HG02970 (cell line): ENCODE measurements around the gene MED23.
"Not testable (repeated sequence)": the region's sequence is repeated elsewhere in the genome, so short reads cannot be mapped to it uniquely, and the experiment has no call there.

ENCODE experiments used
- ATAC-seq: cut with Tn5 transposase; IDR thresholded peaks from one replicate; pipeline ENCODE4 v1.9.1; 2021; ENCODE audit warnings: mild to moderate bottlenecking, moderate library complexity, moderate number of reproducible peaks; ENCODE audit not compliant: unreplicated experiment, low FRiP score

Gene MED23

DNA sequence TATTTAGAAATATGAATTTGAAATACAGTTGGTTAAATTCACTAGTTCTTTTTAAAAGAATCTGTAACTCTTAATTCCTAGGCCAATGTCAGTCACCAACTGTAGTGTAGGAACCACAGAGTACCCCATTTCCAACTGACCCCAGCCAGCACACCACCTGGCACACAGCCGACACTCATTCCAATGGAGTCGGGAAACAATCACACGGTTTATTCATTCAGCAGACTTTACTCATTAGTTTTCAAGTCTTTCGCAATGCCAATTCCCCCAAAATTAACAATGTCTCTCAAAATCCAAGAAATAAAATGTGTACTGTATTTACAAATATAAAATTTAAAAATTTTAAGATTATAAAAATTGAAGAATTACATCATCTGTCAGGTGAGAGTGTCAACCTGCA is 41.5 kb downstream of the MED23 start:
- ATAC-seq = no peak

DNA sequence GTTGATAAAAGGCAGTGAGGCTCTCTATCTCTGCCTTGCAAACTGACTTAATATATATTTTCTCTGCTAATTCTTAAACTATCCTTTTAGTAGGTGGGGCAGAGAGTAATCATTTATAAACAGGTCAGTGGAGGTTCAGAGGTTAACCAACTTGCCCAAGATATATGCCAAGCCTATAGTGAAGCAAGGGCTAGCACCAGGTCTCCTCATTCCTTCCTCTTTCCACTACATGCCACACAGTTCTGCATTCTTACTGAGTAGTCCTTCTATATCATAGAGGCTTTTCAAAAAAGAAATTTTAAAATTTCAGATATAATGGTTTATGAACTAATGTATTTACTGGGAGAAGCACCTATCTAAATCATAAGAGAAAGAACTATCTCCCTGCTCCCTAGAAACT is 46.5 kb downstream of the MED23 start:
- no peak for ATAC-seq

DNA sequence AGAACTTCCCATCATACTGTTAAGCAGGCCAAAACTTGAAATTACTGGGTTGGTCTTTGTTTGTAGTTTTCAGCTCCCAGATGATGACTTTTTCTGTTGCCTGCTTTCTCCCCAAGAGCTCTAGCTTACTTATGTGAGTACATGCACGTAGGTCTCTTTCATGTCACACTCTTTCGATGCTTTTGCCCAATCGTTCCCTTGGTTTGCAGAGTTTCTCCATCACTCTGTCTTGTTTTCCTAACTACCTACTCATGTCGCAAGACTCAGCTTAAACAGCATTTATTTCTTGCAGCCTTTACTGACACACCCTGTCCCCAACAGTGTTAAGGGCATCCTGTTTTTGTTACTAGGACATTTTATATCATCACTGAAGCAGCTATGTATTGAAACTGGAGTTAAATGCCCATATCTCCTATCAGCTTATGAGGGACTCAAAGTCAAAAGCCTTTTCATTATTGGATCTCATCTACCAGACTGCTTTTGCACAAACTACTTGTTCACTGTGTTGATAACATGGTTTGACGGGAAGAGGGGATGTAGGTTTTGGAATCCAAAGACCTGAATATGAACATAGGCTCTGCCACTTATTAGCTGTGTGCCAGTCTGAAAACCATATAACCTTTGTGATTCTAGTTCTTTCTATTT is 52.1 kb downstream of the MED23 start:
- no peak for ATAC-seq

DNA sequence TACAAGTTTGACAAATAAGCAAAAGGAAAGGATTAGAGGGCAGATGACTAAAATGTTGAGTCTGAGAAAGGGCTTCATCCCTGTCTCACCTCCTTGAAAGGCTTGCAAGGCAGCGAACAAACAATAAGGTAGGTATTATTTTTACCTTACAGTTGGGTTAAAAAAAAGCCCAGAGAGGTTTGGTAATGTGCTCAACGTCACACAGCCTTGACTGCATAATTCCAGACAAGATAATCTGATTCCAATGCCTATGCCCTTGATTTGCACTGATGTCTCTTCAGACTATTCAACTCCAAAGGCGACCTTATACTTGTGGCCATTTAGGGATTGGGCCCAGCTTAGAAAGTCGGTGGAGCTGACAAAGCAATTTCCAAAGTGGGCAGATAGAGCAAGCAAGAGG is 53.4 kb downstream of the MED23 start:
- ATAC-seq = no peak

DNA sequence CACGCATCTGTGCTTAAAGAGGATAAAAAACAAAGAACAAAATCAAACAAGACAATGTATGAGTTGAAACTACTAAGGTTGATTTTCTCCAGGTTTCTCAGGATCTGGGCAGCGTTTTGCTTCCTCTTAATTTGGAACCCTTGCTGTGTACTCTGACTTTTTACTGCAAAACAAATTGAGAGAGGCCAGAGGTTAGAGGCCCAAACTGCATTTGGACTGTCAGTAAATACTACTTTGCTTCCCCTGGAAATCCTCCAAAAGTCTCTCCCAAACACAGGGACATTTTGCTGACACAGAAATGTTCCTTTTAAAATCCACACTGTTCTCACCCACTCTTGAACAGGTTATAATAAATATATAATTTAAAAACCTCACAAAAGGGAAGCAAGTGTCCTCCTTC is 53.9 kb downstream of the MED23 start:
- no peak for ATAC-seq

DNA sequence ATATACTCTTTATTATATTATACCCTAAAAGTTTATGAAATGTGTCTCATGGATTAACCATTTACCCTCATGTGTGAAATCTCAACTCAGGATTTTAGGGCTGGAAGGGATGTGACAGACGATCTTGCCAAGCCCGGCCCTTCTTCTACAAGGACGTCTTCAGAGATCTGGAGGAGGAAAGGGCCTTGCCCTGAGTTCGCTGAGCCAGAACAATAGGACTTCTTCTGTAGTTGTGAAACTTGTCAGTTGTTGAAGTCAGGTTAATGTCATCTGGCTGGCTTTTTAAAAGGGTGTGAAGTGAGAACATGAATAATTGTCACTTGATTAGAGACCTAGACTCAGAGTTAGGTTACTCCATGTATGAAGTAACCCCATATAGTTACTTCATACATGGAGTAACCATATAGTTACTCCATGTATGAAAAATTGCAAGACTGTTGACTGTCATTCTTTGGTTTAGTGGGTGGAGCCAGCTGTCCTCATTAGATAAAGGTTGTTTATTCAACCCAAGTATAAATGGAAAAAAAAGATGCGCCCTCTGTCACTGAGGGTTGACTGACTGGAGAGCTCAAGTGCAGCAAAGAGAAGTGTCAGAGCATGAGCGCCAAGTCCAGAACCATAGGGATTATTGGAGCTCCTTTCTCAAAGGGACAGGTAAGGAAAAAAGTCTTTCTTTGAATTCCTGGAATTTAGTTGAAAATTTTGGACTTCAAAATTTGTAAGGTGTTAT is 55.2 kb downstream of the MED23 start, which contains the start of gene ARG1:
Gene ARG1 (plus strand): TSS at position 541 of the 730 bp plus-strand sequence. CDS start 57 bp downstream, at position 598.
- ATAC-seq = no peak

DNA sequence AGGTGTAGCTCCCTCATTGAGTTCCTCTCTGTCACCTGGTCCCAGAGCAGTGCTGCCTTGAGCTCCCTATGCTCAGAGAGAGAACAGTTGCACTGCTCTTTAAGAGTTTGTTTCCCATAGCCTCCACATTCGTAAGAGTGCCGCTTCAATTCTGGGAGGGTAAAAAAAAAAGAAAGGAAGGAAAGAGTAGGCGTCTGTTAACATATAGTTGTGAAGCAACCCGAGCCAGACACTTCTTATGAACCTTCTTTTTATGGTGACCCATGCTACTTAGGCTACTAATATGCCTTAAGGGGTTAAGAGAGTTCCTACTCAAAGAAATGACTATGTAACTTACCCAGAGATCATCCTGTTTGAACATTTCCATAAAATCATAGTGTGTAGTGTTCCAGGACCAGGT is 59.3 kb downstream of the MED23 start:
- no peak for ATAC-seq

DNA sequence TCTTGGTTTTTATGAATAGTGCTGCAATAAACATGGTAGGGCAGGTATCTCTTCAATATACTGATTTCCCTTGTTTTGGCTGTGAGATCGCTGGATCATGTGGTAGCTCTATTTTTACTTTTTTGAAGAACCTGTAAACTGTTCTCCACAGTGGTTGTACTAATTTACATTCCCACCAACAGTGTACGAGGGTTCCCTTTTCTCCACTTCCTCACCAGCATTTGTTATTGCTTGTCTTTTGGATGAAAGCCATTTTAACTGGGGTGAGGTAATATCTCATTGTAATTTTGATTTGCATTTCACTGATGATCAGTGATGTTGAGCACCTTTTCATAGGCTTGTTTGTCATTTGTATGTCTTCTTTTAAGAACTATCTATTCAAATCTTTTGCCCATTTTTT is 63.0 kb downstream of the MED23 start:
- no peak for ATAC-seq

DNA sequence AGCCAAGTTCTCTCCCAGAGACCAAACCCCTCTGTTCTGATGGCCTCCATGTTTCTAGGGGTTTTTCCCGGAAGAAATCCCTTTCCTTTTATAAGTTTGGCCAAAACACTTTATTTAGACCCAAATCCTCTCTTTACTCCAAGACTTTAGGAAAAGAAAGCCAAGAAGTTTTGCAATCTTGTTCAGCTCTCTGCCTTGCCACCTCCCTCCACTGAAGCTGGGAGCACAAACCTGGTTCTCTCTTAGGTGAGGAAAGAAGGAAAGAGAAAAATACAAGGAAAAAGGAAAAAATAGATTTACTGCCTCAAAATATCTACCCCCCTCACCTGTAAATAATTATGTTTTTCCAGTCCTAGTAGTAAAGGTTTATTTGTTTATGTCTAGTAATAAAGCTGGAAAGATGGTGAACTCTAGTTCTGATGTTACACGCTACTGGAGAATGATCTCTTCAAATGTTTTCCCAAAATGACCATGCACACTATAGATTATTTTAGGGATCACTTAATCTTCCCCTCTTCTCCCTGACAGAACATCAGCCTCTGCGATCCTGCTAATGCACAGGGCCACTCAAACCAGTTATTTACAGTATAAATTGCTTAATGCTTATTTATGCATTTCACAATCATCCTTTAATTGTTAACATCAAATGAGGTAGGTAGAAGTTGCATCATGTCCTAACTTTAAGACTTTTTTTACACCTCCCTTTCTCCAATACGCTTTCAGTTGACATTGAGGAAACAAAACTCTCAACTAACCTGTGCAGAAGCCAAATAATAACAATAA is 65.9 kb downstream of the MED23 start:
- no peak for ATAC-seq

DNA sequence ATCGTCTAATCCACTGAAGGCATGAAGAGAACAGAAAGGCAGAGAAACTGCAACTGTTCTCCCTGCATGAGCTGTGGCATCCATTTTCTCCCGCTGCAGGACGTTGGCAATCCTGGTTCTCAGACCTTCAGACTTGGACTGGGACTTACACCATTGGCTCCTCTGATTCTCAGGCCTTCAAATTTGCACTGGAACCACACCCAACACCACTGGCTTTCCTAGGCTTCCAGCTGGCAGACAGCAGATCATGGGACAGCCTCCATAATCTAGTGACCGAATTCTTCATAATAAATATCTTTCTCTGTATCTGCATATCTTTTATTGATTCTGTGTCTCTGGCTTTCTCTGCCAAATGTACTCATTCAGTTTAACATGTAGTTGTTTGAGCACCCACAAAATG is 69.1 kb downstream of the MED23 start:
- no peak for ATAC-seq

DNA sequence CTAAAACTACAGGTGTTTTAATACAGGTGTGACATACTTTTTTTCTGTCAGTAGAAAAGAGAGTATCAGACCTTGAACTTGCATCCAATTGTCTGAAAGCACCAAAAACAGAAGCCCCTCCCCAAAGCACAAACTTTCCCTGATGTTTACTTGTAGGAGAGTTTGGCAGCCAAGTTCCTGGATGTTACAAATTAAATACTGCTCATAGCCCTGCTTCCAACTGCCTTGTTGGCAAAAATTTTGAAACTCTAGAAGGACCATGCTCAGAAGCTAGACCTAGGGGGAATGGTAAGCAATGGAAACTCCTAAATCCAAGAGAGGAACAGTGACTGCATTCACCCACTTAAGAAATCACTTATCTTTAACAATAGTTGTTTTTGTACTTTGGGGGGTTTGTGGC is 72.0 kb downstream of the MED23 start:
- ATAC-seq = no peak

DNA sequence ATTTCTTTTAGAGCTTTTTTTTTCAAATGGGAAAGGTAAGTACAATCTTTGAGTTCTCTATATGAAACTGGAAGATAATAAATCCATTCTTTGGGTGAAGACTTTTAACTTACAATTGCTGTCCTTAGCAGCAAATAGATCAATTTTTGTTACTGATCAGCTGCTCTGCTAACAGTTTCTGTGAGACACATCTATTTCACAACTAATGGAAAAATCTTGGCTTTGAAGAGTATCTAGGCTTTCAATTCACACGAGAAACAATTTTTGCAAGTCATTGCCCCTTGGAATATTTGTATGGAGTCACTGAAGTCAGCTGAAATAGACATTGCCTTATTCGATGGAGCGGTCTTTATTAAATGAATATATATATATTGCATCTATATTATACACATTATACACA is 75.5 kb downstream of the MED23 start:
- no peak for ATAC-seq

DNA sequence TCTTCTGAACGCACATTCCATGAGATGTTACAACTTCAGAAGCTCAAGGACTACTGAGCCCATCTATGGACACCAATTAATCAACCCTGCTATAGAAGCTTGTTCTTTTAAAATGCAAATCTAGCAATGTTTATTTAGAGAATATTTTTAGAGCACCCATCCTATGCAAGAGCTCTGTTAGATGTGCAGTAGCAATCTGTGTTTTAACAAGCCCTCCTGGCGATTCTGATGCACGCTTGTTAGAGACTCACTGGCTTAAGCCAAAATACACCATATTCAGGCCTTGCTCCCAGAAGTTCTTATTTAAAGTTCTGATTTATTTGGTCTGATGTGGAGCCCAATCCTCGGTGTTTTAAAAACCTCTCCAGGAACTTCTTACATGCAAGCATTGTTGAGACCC is 76.1 kb downstream of the MED23 start:
- no peak for ATAC-seq

DNA sequence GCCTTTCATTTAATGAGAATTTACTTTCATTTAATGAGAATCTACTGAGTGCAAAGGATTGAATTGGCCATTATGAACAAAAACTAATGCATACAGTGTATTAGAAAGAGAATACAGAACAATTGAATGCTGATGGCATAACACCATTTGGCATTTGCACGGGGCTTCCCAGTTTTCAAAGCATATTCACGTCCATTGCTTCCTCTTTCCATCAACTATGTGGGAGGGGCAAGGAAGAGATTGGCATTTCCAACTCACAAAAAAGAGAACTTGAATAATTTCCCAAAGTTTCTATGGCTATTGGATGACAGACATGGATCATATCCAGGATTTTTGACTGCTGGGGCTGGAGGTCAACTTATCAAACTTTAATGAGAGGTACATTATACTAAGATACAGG is 78.2 kb downstream of the MED23 start:
- no peak for ATAC-seq

DNA sequence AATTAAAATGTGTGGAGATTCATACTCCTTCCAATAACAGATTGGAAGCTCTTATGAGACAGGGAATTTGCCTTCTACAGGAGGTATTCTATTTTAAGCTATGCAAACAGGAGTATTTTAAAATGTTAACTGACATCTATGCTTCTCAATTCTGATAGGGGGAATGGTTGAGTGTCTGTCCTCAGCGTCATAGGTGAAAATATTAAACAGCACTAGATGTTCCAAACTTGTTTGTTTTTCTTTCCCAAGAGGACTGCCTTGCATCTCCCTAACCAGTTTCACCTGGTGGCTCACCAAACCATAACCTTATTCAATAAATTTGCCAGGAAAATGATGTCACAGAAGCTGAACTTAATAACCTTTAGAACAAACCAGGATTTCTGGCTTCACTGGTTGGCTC is 79.6 kb downstream of the MED23 start:
- no peak for ATAC-seq

DNA sequence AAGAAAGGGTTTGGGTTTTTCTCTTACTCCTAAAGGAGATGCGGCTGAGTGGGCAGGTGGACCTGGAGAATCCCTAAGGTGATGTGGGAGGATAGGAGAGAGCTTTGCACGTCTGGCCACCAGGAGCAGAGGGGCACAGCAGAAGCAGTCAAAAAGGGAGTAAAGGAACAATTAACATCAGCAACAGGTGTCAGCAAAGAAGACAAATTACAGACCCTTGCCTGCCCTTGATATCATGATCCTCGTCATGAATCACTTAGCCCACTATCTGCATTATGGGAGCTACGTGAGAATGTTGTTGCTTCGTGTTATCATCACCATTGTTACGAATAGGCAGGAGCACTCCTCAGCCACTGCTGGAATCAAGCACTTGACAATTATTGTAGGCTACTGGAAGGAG is 80.6 kb downstream of the MED23 start:
- no peak for ATAC-seq

DNA sequence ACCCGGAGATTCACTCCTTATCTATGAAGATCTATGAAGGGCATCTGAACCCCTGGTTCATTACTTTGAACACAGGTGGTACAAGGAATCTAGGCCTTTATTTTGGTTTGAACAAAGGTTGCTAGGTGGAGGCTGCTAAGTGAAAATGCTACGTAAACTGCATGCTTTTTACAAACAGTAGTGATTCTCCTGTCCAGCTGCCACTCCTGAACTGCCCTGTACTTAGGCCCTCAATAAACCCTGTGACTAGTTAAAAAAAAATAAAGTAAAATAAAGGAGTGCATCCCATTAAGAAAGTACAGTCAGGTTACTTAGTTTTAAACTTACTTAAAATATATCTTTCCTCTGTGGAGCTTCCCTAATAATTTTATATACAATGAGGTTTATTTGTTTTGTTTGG is 82.7 kb downstream of the MED23 start:
- no peak for ATAC-seq

DNA sequence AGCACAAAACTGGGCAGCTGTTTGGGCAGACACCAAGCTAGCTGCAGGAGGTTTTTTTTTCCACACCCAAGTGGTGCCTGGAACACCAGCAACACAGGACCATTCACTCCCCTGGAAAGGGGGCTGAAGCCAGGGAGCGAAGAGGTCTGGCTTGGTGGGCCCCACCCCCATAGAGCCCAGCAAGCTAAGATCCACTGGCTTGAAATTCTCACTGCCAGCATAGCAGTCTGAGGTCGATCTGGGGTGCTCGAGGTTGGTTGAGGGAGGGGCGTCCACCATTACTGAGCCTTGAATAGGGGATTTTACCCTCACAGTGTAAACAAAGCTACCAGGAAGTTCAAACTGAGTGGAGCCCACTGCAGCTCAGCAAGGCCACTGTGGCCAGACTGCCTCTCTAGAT is 89.4 kb downstream of the MED23 start:
- ATAC-seq = not testable (repeated sequence)

DNA sequence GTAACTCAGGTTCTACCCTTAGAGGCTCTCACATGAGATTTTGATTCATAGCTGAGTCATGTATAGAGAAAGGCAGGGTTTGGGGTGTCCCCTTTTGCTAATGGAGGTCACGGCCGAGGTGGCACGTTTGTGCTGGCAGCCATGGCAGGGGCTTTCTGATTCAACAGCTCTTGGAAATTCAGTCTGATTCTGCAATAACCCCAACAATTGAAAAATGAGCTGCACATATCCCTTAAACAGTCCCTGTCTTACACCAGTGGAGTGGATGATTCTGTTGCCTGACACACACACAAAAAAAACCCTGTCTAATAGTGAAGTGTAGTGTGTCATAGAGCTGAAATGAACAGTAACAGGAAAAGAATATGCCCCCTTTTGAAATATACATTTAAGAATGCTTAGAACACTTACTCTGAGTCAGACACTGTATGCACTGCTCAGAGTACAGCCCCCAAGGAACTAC is 95.4 kb downstream of the MED23 start:
- ATAC-seq = no peak

DNA sequence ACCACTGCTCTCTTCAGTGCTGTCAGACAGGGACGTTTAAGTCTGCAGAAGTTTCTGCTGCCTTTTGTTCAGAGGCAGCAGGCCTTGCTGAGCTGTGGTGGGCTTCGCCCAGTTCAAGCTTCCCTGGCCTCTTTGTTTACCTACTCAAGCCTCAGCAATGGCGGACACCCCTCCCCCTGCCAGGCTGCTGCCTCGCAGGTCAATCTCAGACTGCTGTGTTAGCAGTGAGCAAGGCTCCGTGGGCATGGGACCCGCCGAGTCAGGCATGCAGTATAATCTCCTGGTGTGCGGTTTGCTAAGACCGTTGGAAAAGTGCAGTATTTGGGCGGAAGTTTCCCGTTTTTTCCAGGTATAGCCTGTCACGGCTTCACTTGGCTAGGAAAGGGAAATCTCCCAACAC is 96.4 kb downstream of the MED23 start:
- not testable (repeated sequence) for ATAC-seq

DNA sequence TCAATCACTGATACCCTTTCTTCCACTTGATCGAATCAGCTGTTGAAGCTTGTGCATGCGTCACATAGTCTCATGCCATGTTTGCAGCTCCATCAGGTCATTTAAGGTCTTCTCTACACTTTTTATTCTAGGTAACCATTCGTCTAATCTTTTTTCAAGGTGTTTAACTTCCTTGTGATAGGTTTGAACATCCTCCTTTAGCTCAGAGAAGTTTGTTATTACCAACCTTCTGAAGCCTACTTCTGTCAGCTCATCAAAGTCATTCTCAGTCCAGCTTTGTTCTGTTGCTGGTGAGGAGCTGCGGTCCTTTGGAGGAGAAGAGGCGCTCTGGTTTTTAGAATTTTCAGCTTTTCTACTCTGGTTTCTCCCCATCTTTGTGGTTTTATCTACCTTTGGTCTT is 97.1 kb downstream of the MED23 start:
- not testable (repeated sequence) for ATAC-seq
